ENCODE data around the gene TRAPPC13. TPM values are rescaled to one million over a fixed set of nuclear protein-coding genes. Genes with fewer than 3 reads are reported as not detected.
A peak's percentile ranks its signal among the peaks of the same experiment; 100 is the strongest.

Gene TRAPPC13
- total RNA-seq (18.8 and 24.4 TPM in 2 replicates), polyA plus RNA-seq (10.6 and 14.0 TPM in 2 replicates), polyA minus RNA-seq (3.8 and 6.8 TPM in 2 replicates)
- 26.8 TPM for total RNA-seq (2013)

DNA sequence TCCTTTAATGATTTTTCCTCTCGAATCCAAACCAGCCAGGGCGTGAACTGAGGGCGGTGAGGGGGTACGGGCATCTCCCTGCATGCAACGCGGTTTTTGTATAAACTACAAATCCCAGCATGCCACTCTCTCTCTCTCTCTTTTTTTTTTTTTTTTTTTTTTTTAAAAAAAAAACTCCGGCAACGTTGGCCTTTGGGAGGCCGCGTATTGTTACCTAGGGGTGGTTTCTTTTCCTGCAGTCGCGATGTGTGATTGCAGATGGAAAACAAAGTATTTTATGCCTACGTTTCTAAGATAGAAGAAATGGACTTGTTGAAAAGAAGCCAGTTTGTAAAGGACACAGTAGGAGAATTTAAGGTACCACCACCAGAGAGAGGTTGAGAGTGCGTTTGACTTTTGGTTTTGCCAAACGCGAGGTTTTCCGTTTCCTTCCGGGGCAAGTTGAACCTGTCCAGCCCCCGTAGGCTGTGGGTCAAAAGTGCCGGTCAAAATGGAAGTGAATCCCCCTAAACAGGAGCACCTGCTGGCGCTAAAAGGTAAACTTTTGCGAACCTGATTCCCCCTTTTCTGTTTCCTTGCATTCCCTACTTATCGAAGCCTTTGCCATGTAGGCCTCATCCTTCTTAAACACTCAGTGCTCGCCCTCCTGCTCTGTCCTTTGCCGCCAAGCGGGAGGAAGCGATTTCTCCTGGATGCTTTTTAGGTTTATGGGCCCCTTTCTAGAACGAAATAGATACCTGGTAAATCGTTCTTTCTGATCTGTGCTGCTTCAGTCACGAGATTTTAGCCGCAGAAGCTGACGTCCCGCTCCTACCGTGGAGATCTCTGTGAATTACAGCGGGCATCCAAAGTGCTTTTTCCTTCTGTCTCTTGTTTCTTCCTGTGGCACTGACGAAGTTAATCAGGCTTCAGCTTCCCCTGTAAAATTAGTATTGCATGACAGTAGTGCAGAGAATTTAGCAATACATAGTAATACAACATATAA is at the start of gene TRAPPC13, which contains the start of gene SHLD3:
TRAPPC13 (plus strand) TSS at position 457 of the 985 bp plus-strand sequence; CDS start at position 491, 34 bp downstream.
SHLD3 (plus strand) TSS at position 457 of the 985 bp plus-strand sequence. CDS start 4,561 bp downstream, outside the sequence.
- no peaks in the 10 kb centered on the region for H3K27me3 ChIP-seq (replicated peaks in 1 of 4; ENCODE audit: control extremely low read depth in 1 of 4, control insufficient read depth in 3 of 4, insufficient read depth in 4 of 4, low read length in 3 of 4)
- no peaks in the 10 kb centered on the region for H4K20me1 ChIP-seq (ENCODE audit: control insufficient read depth, insufficient read depth, low read length, poor library complexity, severe bottlenecking)
- ChIA-PET POLR2A (interaction anchor here (0.8 to 1.1 kb wide), 2 partner anchors 62 to 519 kb away, joined by 8 to 9 read pairs; partner anchors contain the start of genes CENPK, PPWD1 and SREK1), CTCF (interaction anchor here (1.4 kb wide), 1 partner anchor 62 kb away, joined by 7 read pairs; the partner anchor contains the start of genes CENPK and PPWD1)
- peaks cover 80% of the 10 kb centered on the region for H3K79me2 ChIP-seq (ENCODE audit: control insufficient read depth, insufficient read depth, low read length)
- H3K27ac ChIP-seq (ENCODE audit: low read length in 2 of 2) = peak within 1 kb of the TSS; percentile 73 to 84
- WGBS (ENCODE audit: insufficient coverage) = 1% methylated on average over 22 of the region's 36 CpGs
- no peaks in the 10 kb centered on the region for H3K9me3 ChIP-seq (ENCODE audit: control extremely low read depth in 1 of 3, control insufficient read depth in 2 of 3, insufficient read depth in 1 of 3, low read length in 2 of 3)
- peak within 1 kb of the TSS; percentile 96 for H2AFZ ChIP-seq (ENCODE audit: insufficient read depth, low read depth, low read length, poor library complexity, severe bottlenecking)
- H3K4me1 Mint-ChIP-seq = peaks cover 41% of the 10 kb centered on the region
- peak within 1 kb of the TSS; percentile 78 for H3K4me2 ChIP-seq (replicated peaks; ENCODE audit: low read depth, low read length, poor library complexity, severe bottlenecking)
- peak within 1 kb of the TSS; percentile 99 for H3K4me3 Mint-ChIP-seq
- H3K9ac ChIP-seq (ENCODE audit: low read length) = peak within 1 kb of the TSS; percentile 92
- intact Hi-C loops (cut with micrococcal nuclease) = loop anchor here (1.0 to 5.0 kb wide), 6 partner anchors 62 to 857 kb away; partner anchors contain the start of genes ADAMTS6, CENPK, CWC27 and ERBIN
- ATAC-seq (ENCODE audit: low read depth) = peak; percentile 76
- TF ChIP-seq, protein P1, sequence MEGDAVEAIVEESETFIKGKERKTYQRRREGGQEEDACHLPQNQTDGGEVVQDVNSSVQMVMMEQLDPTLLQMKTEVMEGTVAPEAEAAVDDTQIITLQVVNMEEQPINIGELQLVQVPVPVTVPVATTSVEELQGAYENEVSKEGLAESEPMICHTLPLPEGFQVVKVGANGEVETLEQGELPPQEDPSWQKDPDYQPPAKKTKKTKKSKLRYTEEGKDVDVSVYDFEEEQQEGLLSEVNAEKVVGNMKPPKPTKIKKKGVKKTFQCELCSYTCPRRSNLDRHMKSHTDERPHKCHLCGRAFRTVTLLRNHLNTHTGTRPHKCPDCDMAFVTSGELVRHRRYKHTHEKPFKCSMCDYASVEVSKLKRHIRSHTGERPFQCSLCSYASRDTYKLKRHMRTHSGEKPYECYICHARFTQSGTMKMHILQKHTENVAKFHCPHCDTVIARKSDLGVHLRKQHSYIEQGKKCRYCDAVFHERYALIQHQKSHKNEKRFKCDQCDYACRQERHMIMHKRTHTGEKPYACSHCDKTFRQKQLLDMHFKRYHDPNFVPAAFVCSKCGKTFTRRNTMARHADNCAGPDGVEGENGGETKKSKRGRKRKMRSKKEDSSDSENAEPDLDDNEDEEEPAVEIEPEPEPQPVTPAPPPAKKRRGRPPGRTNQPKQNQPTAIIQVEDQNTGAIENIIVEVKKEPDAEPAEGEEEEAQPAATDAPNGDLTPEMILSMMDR (IDR thresholded peaks at IDR 0.05) = peak; percentile 18
- no peak for TF ChIP-seq EZH2 (IDR thresholded peaks at IDR 0.05; ENCODE audit: borderline replicate concordance, insufficient read depth, low read depth, low read length, poor library complexity, severe bottlenecking)
- H3K27me3 Mint-ChIP-seq = no peaks in the 10 kb centered on the region
- peak; percentile 96 for DNase-seq
- H3K27ac Mint-ChIP-seq = peak within 1 kb of the TSS; percentile 98
- peaks cover 6 to 7% of the 10 kb centered on the region in 2 experiments for H3K36me3 ChIP-seq (replicated peaks in 1 of 2; ENCODE audit: control extremely low read depth in 1 of 2, control insufficient read depth in 1 of 2, extremely low read depth in 1 of 2, insufficient read depth in 2 of 2, low read length in 1 of 2)
- H3K4me3 ChIP-seq (ENCODE audit: control extremely low read depth in 1 of 5, extremely low read depth in 1 of 5, insufficient read depth in 1 of 5, low read depth in 2 of 5, low read length in 4 of 5) = peak within 1 kb of the TSS; percentile 88 to 99 (median 88)
- peaks cover 16 to 21% of the 10 kb centered on the region in 2 donors for H3K4me1 ChIP-seq (ENCODE audit: control insufficient read depth in 2 of 2, insufficient read depth in 2 of 2, low read length in 2 of 2)
- H3K9me3 Mint-ChIP-seq (ENCODE audit: insufficient read depth) = no peaks in the 10 kb centered on the region

Measured in B cell (primary cell).